SK-N-SH (cell line): ENCODE measurements around the gene PRRC2A.

Experiments used
- EZH2phosphoT487 ChIP-seq: fragments of 200-600 bp; sonication (generic); IDR thresholded peaks from 2 replicates; pipeline ENCODE4 v1.6.1; 2017; ENCODE audit warnings: low read depth, mixed run types, mild to moderate bottlenecking, antibody characterized with exemption, moderate library complexity, borderline replicate concordance
- FOXM1 ChIP-seq: IDR thresholded peaks from 2 replicates; pipeline ENCODE4 v1.4.0; 2012; ENCODE audit warnings: low read depth, mild to moderate bottlenecking
- JUND ChIP-seq: IDR thresholded peaks from 2 replicates; pipeline ENCODE4 v1.4.0; 2012

DNA sequence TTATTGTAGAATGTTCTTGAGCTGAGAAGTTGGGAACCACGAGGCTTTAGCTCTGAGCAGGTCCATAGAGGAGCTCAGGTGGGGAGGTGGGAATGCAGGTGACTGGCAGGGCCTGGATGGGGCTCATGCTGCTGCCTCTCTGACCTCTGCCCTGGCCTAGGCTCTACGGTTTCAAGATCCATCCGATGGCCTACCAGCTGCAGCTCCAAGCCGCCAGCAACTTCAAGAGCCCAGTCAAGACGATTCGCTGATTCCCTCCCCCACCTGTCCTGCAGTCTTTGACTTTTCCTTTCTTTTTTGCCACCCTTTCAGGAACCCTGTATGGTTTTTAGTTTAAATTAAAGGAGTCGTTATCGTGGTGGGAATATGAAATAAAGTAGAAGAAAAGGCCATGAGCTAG is 49.2 kb downstream of the PRRC2A start, which contains the start of gene LY6G5B:
- TF ChIP-seq EZH2phosphoT487: no peak
- no peak for TF ChIP-seq JUND
- no peak for TF ChIP-seq FOXM1
